Measurements from ENCODE around the gene MALL. TPM values are rescaled to one million over a fixed set of nuclear protein-coding genes. Genes with fewer than 3 reads are reported as not detected.

The MALL gene
- total and polyA plus RNA-seq, 2 of the 13 experiments (the other 11 are each of a cell fraction or from before 2014, with no cell fraction given), result not detected

GRCh38 chr2:110146183-110146944 is 30.7 kb upstream of the MALL start (continued):
- TF ChIP-seq ZFP82 (CRISPR knock-in tag; IDR thresholded peaks at IDR 0.05; ENCODE audit: borderline replicate concordance), result no peak
- no peak for TF ChIP-seq ZNF441 (CRISPR knock-in tag; IDR thresholded peaks at IDR 0.05; ENCODE audit: borderline replicate concordance)
- TF ChIP-seq ESRRA (CRISPR knock-in tag; IDR thresholded peaks at IDR 0.05; ENCODE audit: low read depth), result no peak
- no peak for TF ChIP-seq ARNT (IDR thresholded peaks at IDR 0.05)
- TF ChIP-seq KDM5A (IDR thresholded peaks at IDR 0.05; ENCODE audit: borderline replicate concordance, low read length), result no peak
- TF ChIP-seq KLF13 (CRISPR knock-in tag; IDR thresholded peaks at IDR 0.05), result no peak
- TF ChIP-seq ZNF235 (CRISPR knock-in tag; IDR thresholded peaks at IDR 0.05; ENCODE audit: borderline replicate concordance), result no peak
- peak; percentile 77 for TF ChIP-seq SIX1 (CRISPR knock-in tag; IDR thresholded peaks at IDR 0.05; ENCODE audit: borderline replicate concordance)
- TF ChIP-seq ZNF329 (CRISPR knock-in tag; IDR thresholded peaks at IDR 0.05; ENCODE audit: low read depth), result no peak
- no peak for TF ChIP-seq SRSF1 (optimal IDR thresholded peaks at IDR 0.05; ENCODE audit: low read depth, low read length)
- TF ChIP-seq SNAI1 (CRISPR knock-in tag; IDR thresholded peaks at IDR 0.05; ENCODE audit: borderline replicate concordance), result no peak
- no peak for TF ChIP-seq ZMAT3 (CRISPR knock-in tag; conservative IDR thresholded peaks at IDR 0.05)
- TF ChIP-seq XRCC5 (optimal IDR thresholded peaks at IDR 0.05; ENCODE audit: low read length), result no peak
- no peak for TF ChIP-seq NCOA5 (CRISPR knock-in tag; IDR thresholded peaks at IDR 0.05)
- TF ChIP-seq KAT8 (CRISPR knock-in tag; IDR thresholded peaks at IDR 0.05), result peak; percentile 56
- TF ChIP-seq ASH2L (IDR thresholded peaks at IDR 0.05; ENCODE audit: insufficient read length, low read depth, low read length), result peak; percentile 67
- TF ChIP-seq ZNF33A (CRISPR knock-in tag; IDR thresholded peaks at IDR 0.05; ENCODE audit: borderline replicate concordance), result no peak
- TF ChIP-seq MIER3 (CRISPR knock-in tag; IDR thresholded peaks at IDR 0.05; ENCODE audit: borderline replicate concordance), result no peak
- no peak for TF ChIP-seq TRIM22 (IDR thresholded peaks at IDR 0.05)
- TF ChIP-seq NFRKB (IDR thresholded peaks at IDR 0.05), result no peak
- TF ChIP-seq FOXJ3 (CRISPR knock-in tag; IDR thresholded peaks at IDR 0.05; ENCODE audit: borderline replicate concordance), result peak; percentile 78; the same call in 1 of the 2 replicates
- TF ChIP-seq CEBPZ (IDR thresholded peaks at IDR 0.05; ENCODE audit: low read length), result no peak
- no peak for TF ChIP-seq ZNF768 (CRISPR knock-in tag; IDR thresholded peaks at IDR 0.05)
- peak; percentile 69 for TF ChIP-seq TFDP2 (CRISPR knock-in tag; IDR thresholded peaks at IDR 0.05)
- peak; percentile 72; the same call in 1 of the 2 replicates for TF ChIP-seq SALL1 (CRISPR knock-in tag; IDR thresholded peaks at IDR 0.05)
- peak; percentile 96 for TF ChIP-seq HNF4G (IDR thresholded peaks at IDR 0.05; ENCODE audit: borderline replicate concordance, low read depth, low read length)
- peak; percentile 46; the same call in 1 of the 2 replicates for TF ChIP-seq HNF4G (CRISPR knock-in tag; IDR thresholded peaks at IDR 0.05; ENCODE audit: borderline replicate concordance, low read depth)
